Epithelial cell of prostate (primary cell): Measurements from ENCODE around the gene MED13.
A peak's percentile ranks its signal among the peaks of the same experiment; 100 is the strongest.
"Not testable (repeated sequence)": the region's sequence is repeated elsewhere in the genome, so short reads cannot be mapped to it uniquely, and the experiment has no call there.

Source experiments
- DNase-seq: peaks from one replicate; pipeline ENCODE4 v3.0.0-alpha.2; 2011; ENCODE audit warnings: low read depth, low spot score
- H3K27ac ChIP-seq: fragments of 450-650 bp; 2 replicates; pipeline ENCODE4 v1.5.1; 2017; ENCODE audit warnings: mild to moderate bottlenecking

Gene MED13

GRCh38 chr17:62090021-62090824 is 25.1 kb upstream of the MED13 start:
- H3K27ac ChIP-seq = no peak overlapping the region
- no peak for DNase-seq

GRCh38 chr17:62089334-62089733 is 24.3 kb upstream of the MED13 start:
- DNase-seq = no peak

GRCh38 chr17:62086737-62087136 is 21.7 kb upstream of the MED13 start:
- DNase-seq = no peak

More at GRCh38 chr17:62089334-62089733, 24.3 kb upstream of the MED13 start:
- H3K27ac ChIP-seq = no peak overlapping the region

GRCh38 chr17:62085511-62086408 is 20.7 kb upstream of the MED13 start:
- no peak overlapping the region for H3K27ac ChIP-seq
- no peak for DNase-seq

More at GRCh38 chr17:62086737-62087136, 21.7 kb upstream of the MED13 start:
- H3K27ac ChIP-seq = no peak overlapping the region

GRCh38 chr17:62084585-62084984 is 19.5 kb upstream of the MED13 start:
- DNase-seq = no peak
- H3K27ac ChIP-seq = no peak overlapping the region

GRCh38 chr17:62083651-62084050 is 18.6 kb upstream of the MED13 start:
- no peak overlapping the region for H3K27ac ChIP-seq
- no peak for DNase-seq

- no peak overlapping the region for H3K27ac ChIP-seq
- DNase-seq = no peak
Observed at GRCh38 chr17:62080647-62081046, 15.6 kb upstream of the MED13 start.

- H3K27ac ChIP-seq = no peak overlapping the region
- DNase-seq = no peak
Observed at GRCh38 chr17:62078009-62078408, 12.9 kb upstream of the MED13 start.

GRCh38 chr17:62076864-62077788 is 12.0 kb upstream of the MED13 start:
- no peak overlapping the region for H3K27ac ChIP-seq
- no peak for DNase-seq

GRCh38 chr17:62075308-62075815 is 10.3 kb upstream of the MED13 start:
- DNase-seq = no peak
- H3K27ac ChIP-seq = no peak overlapping the region

- DNase-seq = no peak
- no peak overlapping the region for H3K27ac ChIP-seq
Observed at GRCh38 chr17:62073993-62074392, 8.9 kb upstream of the MED13 start.

GRCh38 chr17:62072855-62073254 is 7.8 kb upstream of the MED13 start:
- not testable (repeated sequence) for H3K27ac ChIP-seq, DNase-seq

GRCh38 chr17:62070900-62071299 is 5.8 kb upstream of the MED13 start:
- H3K27ac ChIP-seq = no peak overlapping the region
- no peak for DNase-seq

GRCh38 chr17:62067165-62068145 is 2.4 kb upstream of the MED13 start:
- no peak for DNase-seq
- no peak overlapping the region for H3K27ac ChIP-seq

- DNase-seq = peak; percentile 83
- H3K27ac ChIP-seq = peak overlapping the region; percentile 94
Observed at GRCh38 chr17:62065611-62066468, 762 bp upstream of the MED13 start.

GRCh38 chr17:62064029-62064790 is 868 bp downstream of the MED13 start:
- no peak for DNase-seq
- H3K27ac ChIP-seq = peak overlapping the region; percentile 94

- DNase-seq = no peak
- peak overlapping the region; percentile 94 for H3K27ac ChIP-seq
Observed at GRCh38 chr17:62062944-62063343, 2.1 kb downstream of the MED13 start.
